ENCODE data around the gene HHIPL1. TPM values are rescaled to one million over a fixed set of nuclear protein-coding genes. Genes with fewer than 3 reads are reported as not detected.

The HHIPL1 gene
- total and polyA plus RNA-seq, 4 donors: 0.31 to 4.0 (median 1.1) TPM

DNA sequence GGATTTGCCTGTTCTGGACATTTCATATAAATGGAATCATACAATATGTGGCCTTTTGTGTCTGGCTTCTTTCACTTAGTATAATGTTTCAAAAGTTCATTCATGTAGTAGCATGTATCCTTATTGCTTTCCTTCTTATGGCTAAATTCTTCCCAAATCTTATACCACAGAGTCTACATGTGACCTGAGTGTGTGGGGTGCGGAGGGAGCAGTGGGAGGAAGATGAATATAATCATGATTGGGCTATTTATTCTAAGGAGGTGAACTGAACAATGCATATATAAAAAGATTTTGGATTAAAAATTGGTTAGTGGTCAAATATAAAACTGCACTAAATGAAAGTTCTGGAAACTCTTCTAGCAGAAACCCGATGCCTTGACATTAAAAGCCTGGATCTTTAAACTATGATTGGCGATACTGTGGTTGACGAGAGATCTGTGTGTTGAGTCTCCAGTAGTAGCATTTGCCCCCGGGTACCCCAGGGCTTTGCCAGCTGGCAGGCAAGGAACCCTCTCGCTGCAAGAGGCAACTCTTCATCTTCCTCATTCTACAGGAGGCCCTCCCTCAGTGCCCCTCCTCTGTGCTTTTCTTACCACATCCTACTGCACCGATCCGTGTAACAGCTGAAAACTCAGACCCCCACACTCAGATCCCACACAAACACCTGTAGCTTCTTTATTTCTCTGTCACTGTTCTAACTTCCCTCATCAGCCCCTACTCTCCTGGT is 41.8 kb downstream of the HHIPL1 start:
- Histone ChIP-seq H3K9me3 (ENCODE audit: control insufficient read depth in 4 of 4, insufficient read depth in 3 of 4, low read length in 3 of 4) (no peaks in the 10 kb centered on the region), H3K27ac (ENCODE audit: low read depth in 1 of 2, low read length in 1 of 2) (no peak overlapping the region), H3K36me3 (ENCODE audit: control insufficient read depth in 4 of 4, insufficient read depth in 4 of 4, low read length in 4 of 4) (no peaks in the 10 kb centered on the region), H3K9ac (ENCODE audit: insufficient read depth in 1 of 2, low read length in 2 of 2) (no peak overlapping the region), H3K4me3 (no peak overlapping the region), H3K4me1 (ENCODE audit: control insufficient read depth in 5 of 5, insufficient read depth in 5 of 5, low read length in 5 of 5) (peaks cover 0 to 10% (median 8%) of the 10 kb centered on the region in 5 donors), H3K27me3 (ENCODE audit: control insufficient read depth in 3 of 3, insufficient read depth in 3 of 3, low read length in 2 of 3) (no peaks in the 10 kb centered on the region)
- 66 to 78% methylated on average over 8 of the region's 8 CpGs for WGBS, 2 donors
- no peak for TF ChIP-seq CTCF (IDR thresholded peaks at IDR 0.05; ENCODE audit: control extremely low read depth, extremely low read depth)
- DNase-seq: no peak
- no peak for ATAC-seq (ENCODE audit: insufficient read depth, low FRiP score)

DNA sequence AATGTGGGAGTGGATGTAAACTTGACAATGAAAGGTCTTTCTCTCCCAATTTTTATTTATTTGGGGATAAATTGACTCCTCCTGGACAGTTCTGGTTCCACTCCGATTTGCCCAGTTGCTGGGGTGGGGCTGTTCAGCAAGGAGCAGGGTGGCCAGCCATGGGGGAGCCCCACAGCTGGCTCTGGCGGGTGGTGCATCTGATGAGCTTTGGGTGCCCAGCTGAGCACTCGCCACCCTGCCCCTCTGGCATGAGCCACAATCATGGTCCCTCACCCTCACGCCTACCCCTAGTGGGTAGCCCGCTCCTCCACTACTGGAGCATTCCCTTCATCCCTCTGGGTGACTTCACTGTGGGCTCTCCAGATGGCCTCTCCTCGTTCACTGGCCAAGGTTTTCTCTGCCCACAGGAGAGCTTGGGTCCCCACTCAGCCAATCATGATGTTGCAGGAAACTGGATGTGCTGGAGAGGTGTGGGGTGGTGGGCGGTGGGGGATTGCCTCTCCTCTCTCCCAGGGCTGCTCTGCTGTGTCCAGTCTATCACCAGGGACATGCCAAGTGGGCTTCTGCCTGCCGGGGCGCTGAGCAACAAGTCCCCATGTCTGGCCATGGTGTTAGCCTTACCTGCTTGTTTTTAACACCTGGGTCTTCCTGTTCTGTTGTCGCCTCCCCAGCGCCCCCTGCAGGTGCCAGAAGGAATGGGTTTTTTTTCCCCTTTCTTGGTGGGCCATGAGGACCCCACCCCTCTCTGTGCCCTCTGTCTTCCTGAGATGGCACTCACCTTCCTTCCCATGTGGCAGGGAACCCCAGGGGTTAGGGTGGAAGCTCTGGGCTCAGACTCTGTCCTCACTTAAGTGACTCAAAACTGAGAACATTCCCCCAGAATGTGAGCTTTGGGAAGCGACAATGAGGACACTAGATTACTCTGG is 42.6 kb downstream of the HHIPL1 start:
- TF ChIP-seq CTCF (IDR thresholded peaks at IDR 0.05; ENCODE audit: control extremely low read depth, extremely low read depth): no peak
- H3K36me3 ChIP-seq (ENCODE audit: control insufficient read depth in 4 of 4, insufficient read depth in 4 of 4, low read length in 4 of 4): no peaks in the 10 kb centered on the region
- H3K27ac ChIP-seq (ENCODE audit: low read depth in 1 of 2, low read length in 1 of 2): no peak overlapping the region
- no peak for DNase-seq
- H3K27me3 ChIP-seq (ENCODE audit: control insufficient read depth in 3 of 3, insufficient read depth in 3 of 3, low read length in 2 of 3): no peaks in the 10 kb centered on the region
- no peak overlapping the region for H3K4me3 ChIP-seq
- WGBS, 2 donors: 66 to 67% methylated on average over 12 of the region's 12 CpGs
- no peak overlapping the region for H3K9ac ChIP-seq (ENCODE audit: insufficient read depth in 1 of 2, low read length in 2 of 2)
- H3K4me1 ChIP-seq (ENCODE audit: control insufficient read depth in 5 of 5, insufficient read depth in 5 of 5, low read length in 5 of 5): peaks cover 0 to 10% (median 8%) of the 10 kb centered on the region in 5 donors
- ATAC-seq (ENCODE audit: insufficient read depth, low FRiP score): no peak
- no peaks in the 10 kb centered on the region for H3K9me3 ChIP-seq (ENCODE audit: control insufficient read depth in 4 of 4, insufficient read depth in 3 of 4, low read length in 3 of 4)

DNA sequence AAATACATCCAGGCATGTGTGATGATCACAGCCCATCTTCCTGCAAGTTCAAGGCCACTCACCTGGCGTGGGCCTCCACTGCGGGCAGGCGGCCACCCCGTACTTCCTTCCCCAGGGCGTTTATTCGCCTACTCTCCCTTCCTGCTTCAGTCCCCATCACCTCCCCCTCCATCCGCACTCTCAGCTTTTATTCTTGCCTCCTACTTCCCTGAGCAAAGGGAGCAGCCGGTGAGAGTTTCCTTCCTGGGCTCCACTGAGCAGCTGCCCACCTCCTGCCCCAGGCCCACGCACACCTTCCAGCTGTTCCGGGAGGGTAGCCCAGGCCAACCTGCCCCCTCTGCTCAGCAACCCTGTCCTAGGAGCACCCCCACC is 43.3 kb downstream of the HHIPL1 start:
- DNase-seq: no peak
- 11 to 37% methylated on average over 10 of the region's 10 CpGs for WGBS, 2 donors
- no peak for TF ChIP-seq CTCF (IDR thresholded peaks at IDR 0.05; ENCODE audit: control extremely low read depth, extremely low read depth)

More for the DNA sequence above, 43.3 kb downstream of the HHIPL1 start:
- no peak overlapping the region for H3K4me3 ChIP-seq
- H3K9ac ChIP-seq (ENCODE audit: insufficient read depth in 1 of 2, low read length in 2 of 2): no peak overlapping the region
- H3K4me1 ChIP-seq (ENCODE audit: control insufficient read depth in 5 of 5, insufficient read depth in 5 of 5, low read length in 5 of 5): peaks cover 0 to 9% (median 5%) of the 10 kb centered on the region in 5 donors
- no peak overlapping the region for H3K27ac ChIP-seq (ENCODE audit: low read depth in 1 of 2, low read length in 1 of 2)
- H3K9me3 ChIP-seq (ENCODE audit: control insufficient read depth in 4 of 4, insufficient read depth in 3 of 4, low read length in 3 of 4): no peaks in the 10 kb centered on the region
- no peaks in the 10 kb centered on the region for H3K36me3 ChIP-seq (ENCODE audit: control insufficient read depth in 4 of 4, insufficient read depth in 4 of 4, low read length in 4 of 4)
- ATAC-seq (ENCODE audit: insufficient read depth, low FRiP score): no peak
- H3K27me3 ChIP-seq (ENCODE audit: control insufficient read depth in 3 of 3, insufficient read depth in 3 of 3, low read length in 2 of 3): no peaks in the 10 kb centered on the region
